Liver (tissue), 3 donors: ENCODE results near the gene DCLRE1A.

ENCODE experiments used
- ATF3 ChIP-seq: IDR thresholded peaks from 2 replicates; pipeline ENCODE4 v1.6.1; 2016; ENCODE audit warnings: antibody characterized with exemption
- EGR1 ChIP-seq, 2 donors: IDR thresholded peaks; 2 replicates each; pipeline ENCODE4 v1.6.1; 2016 to 2018; ENCODE audit warnings: antibody characterized with exemption in 2 of 2, low read depth in 2 of 2
- FOXA1 ChIP-seq: IDR thresholded peaks from 2 replicates; pipeline ENCODE4 v1.6.1; 2016; ENCODE audit warnings: antibody characterized with exemption
- GABPA ChIP-seq, 2 donors: IDR thresholded peaks in 1 of 2; conservative IDR thresholded peaks in 1 of 2; 2 replicates each; pipeline ENCODE4 v1.6.1; 2016; ENCODE audit warnings: antibody characterized with exemption in 2 of 2, mild to moderate bottlenecking in 1 of 2, moderate library complexity in 1 of 2
- JUND ChIP-seq, 2 donors: IDR thresholded peaks; 2 replicates each; pipeline ENCODE4 v1.6.1; 2016; ENCODE audit warnings: antibody characterized with exemption in 2 of 2
- RAD21 ChIP-seq, 2 donors: IDR thresholded peaks; 2 replicates each; pipeline ENCODE4 v1.6.1; 2016; ENCODE audit warnings: antibody characterized with exemption in 2 of 2, mild to moderate bottlenecking in 2 of 2
- RXRA ChIP-seq, 2 donors: IDR thresholded peaks; 2 replicates each; pipeline ENCODE4 v1.6.1; 2017 to 2018; ENCODE audit warnings: antibody characterized with exemption in 2 of 2, mild to moderate bottlenecking in 1 of 2
- TAF1 ChIP-seq: conservative IDR thresholded peaks from 2 replicates; pipeline ENCODE4 v1.6.1; 2016; ENCODE audit warnings: antibody characterized with exemption, mild to moderate bottlenecking
- TF ChIP-seq, protein P1 (sequence below): fragments of 150-350 bp; IDR thresholded peaks from 2 replicates; pipeline ENCODE4 v1.5.1; 2017; ENCODE audit warnings: improper control_type of control experiment, low read depth, low read length; ENCODE audit not compliant: missing input control
- TF ChIP-seq, protein P2 (sequence below): IDR thresholded peaks from 2 replicates; pipeline ENCODE4 v1.6.1; 2016; ENCODE audit warnings: antibody characterized with exemption
- donor health status: healthy.
- donor health status: healthy.

- TF ChIP-seq, protein P1, sequence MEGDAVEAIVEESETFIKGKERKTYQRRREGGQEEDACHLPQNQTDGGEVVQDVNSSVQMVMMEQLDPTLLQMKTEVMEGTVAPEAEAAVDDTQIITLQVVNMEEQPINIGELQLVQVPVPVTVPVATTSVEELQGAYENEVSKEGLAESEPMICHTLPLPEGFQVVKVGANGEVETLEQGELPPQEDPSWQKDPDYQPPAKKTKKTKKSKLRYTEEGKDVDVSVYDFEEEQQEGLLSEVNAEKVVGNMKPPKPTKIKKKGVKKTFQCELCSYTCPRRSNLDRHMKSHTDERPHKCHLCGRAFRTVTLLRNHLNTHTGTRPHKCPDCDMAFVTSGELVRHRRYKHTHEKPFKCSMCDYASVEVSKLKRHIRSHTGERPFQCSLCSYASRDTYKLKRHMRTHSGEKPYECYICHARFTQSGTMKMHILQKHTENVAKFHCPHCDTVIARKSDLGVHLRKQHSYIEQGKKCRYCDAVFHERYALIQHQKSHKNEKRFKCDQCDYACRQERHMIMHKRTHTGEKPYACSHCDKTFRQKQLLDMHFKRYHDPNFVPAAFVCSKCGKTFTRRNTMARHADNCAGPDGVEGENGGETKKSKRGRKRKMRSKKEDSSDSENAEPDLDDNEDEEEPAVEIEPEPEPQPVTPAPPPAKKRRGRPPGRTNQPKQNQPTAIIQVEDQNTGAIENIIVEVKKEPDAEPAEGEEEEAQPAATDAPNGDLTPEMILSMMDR, result no peak
- TF ChIP-seq, protein P2, sequence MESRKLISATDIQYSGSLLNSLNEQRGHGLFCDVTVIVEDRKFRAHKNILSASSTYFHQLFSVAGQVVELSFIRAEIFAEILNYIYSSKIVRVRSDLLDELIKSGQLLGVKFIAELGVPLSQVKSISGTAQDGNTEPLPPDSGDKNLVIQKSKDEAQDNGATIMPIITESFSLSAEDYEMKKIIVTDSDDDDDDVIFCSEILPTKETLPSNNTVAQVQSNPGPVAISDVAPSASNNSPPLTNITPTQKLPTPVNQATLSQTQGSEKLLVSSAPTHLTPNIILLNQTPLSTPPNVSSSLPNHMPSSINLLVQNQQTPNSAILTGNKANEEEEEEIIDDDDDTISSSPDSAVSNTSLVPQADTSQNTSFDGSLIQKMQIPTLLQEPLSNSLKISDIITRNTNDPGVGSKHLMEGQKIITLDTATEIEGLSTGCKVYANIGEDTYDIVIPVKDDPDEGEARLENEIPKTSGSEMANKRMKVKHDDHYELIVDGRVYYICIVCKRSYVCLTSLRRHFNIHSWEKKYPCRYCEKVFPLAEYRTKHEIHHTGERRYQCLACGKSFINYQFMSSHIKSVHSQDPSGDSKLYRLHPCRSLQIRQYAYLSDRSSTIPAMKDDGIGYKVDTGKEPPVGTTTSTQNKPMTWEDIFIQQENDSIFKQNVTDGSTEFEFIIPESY, result no peak
- no peak for TF ChIP-seq RAD21 (IDR thresholded peaks at IDR 0.05)
- TF ChIP-seq ATF3, result no peak
- TF ChIP-seq GABPA (IDR thresholded peaks at IDR 0.05 in 1 of 2, conservative IDR thresholded peaks at IDR 0.05 in 1 of 2), result no peak
- TF ChIP-seq JUND (IDR thresholded peaks at IDR 0.05), result no peak
- TF ChIP-seq EGR1 (IDR thresholded peaks at IDR 0.05; ENCODE audit: low read depth in 2 of 2), result no peak
- no peak for TF ChIP-seq RXRA (IDR thresholded peaks at IDR 0.05)
- TF ChIP-seq TAF1, result no peak
- no peak for TF ChIP-seq FOXA1
These were observed 12.0 kb upstream of the DCLRE1A start for GRCh38 chr10:113865901-113866300.
